GM21515 (cell line): ENCODE data around the gene ARHGAP33.
"Not testable (repeated sequence)": the region's sequence is repeated elsewhere in the genome, so short reads cannot be mapped to it uniquely, and the experiment has no call there.

Experiments used
- ATAC-seq: cut with Tn5 transposase; IDR thresholded peaks from one replicate; pipeline ENCODE4 v1.9.1; 2021; ENCODE audit not compliant: unreplicated experiment

The ARHGAP33 gene

GRCh38 chr19:35832054-35832453, 56.7 kb downstream of the ARHGAP33 start:
- ATAC-seq, result no peak

GRCh38 chr19:35833972-35834371, 58.6 kb downstream of the ARHGAP33 start:
- no peak for ATAC-seq

- ATAC-seq, result not testable (repeated sequence)
Observed at GRCh38 chr19:35836096-35836495, 60.7 kb downstream of the ARHGAP33 start.
